ENCODE measurements around the gene TTC12. TPM values are rescaled to one million over a fixed set of nuclear protein-coding genes. Genes with fewer than 3 reads are reported as not detected.

TTC12 gene
- total and polyA plus RNA-seq, 9 of the 15 experiments (the other 6 are each of a cell fraction or from before 2014, with no cell fraction given), result 5.1 to 19.9 (median 13.4) TPM

GRCh38 chr11:113305440-113306336 is 8.7 kb upstream of the TTC12 start (continued):
- TF ChIP-seq ZNF609 (CRISPR knock-in tag; IDR thresholded peaks at IDR 0.05; ENCODE audit: borderline replicate concordance), result no peak
- peak; percentile 97 for TF ChIP-seq STAG1 (CRISPR knock-in tag; IDR thresholded peaks at IDR 0.05; ENCODE audit: borderline replicate concordance)
- no peak for TF ChIP-seq CEBPB (tag; IDR thresholded peaks at IDR 0.05)
- no peak for TF ChIP-seq DIDO1 (tag; IDR thresholded peaks at IDR 0.05; ENCODE audit: low read depth)
- TF ChIP-seq TFAP4 (CRISPR knock-in tag; IDR thresholded peaks at IDR 0.05; ENCODE audit: borderline replicate concordance), result peak; percentile 52; the same call in 1 of the 2 replicates
- no peak for TF ChIP-seq SAFB (IDR thresholded peaks at IDR 0.05; ENCODE audit: borderline replicate concordance, low read depth, low read length)
- no peak for TF ChIP-seq YBX1 (IDR thresholded peaks at IDR 0.05)
- no peak for TF ChIP-seq SIX5 (IDR thresholded peaks at IDR 0.05; ENCODE audit: borderline replicate concordance in 1 of 2, insufficient read depth in 1 of 2, low read depth in 1 of 2, low read length in 2 of 2)
- no peak for TF ChIP-seq JUN (IDR thresholded peaks at IDR 0.05; ENCODE audit: borderline replicate concordance, low read depth, low read length)
- no peak for TF ChIP-seq JUN (CRISPR knock-in tag; IDR thresholded peaks at IDR 0.05; ENCODE audit: borderline replicate concordance)
- no peak for TF ChIP-seq E2F3 (CRISPR knock-in tag; IDR thresholded peaks at IDR 0.05)
- TF ChIP-seq ZNF124 (CRISPR knock-in tag; IDR thresholded peaks at IDR 0.05), result no peak
- TF ChIP-seq GTF2E2 (tag; IDR thresholded peaks at IDR 0.05), result no peak
- no peak for TF ChIP-seq DLX4 (CRISPR knock-in tag; IDR thresholded peaks at IDR 0.05)
- no peak for TF ChIP-seq ZNF175 (CRISPR knock-in tag; IDR thresholded peaks at IDR 0.05; ENCODE audit: low read depth)
- no peak for TF ChIP-seq BCLAF1 (IDR thresholded peaks at IDR 0.05; ENCODE audit: borderline replicate concordance in 1 of 2, control insufficient read depth in 1 of 2, low read depth in 2 of 2, low read length in 1 of 2)
- no peak for TF ChIP-seq MTA2 (IDR thresholded peaks at IDR 0.05; ENCODE audit: low read depth)
